Stomach smooth muscle (tissue), 2 donors: ENCODE results near the gene MCC.

ENCODE experiments used
- H3K27ac ChIP-seq: one replicate; pipeline ENCODE4 v1.7.0; 2013; ENCODE audit warnings: mild to moderate bottlenecking, low read length, inconsistent platforms
- H3K27me3 ChIP-seq, 2 donors: one replicate each; pipeline ENCODE4 v1.7.0; 2013; ENCODE audit warnings: low read length in 2 of 2; ENCODE audit not compliant: insufficient read depth in 2 of 2, control insufficient read depth in 1 of 2
- H3K36me3 ChIP-seq, 2 donors: one replicate each; pipeline ENCODE4 v1.7.0; 2013; ENCODE audit warnings: low read length in 2 of 2; ENCODE audit not compliant: control insufficient read depth in 2 of 2, insufficient read depth in 2 of 2
- H3K4me1 ChIP-seq: one replicate; pipeline ENCODE4 v1.7.0; 2013; ENCODE audit warnings: low read length; ENCODE audit not compliant: control insufficient read depth, insufficient read depth
- H3K4me3 ChIP-seq, 2 donors: one replicate each; pipeline ENCODE4 v1.7.0; 2013; ENCODE audit warnings: low read length in 2 of 2
- H3K9ac ChIP-seq, 2 donors: one replicate each; pipeline ENCODE4 v1.7.0; 2013; ENCODE audit warnings: low read length in 2 of 2, mild to moderate bottlenecking in 1 of 2
- H3K9me3 ChIP-seq, 2 donors: one replicate each; pipeline ENCODE4 v1.7.0; 2013; ENCODE audit warnings: low read length in 2 of 2; ENCODE audit not compliant: control insufficient read depth in 2 of 2
- donor health status: healthy.
- donor health status: Pancreatic carcinoma.

MCC gene

GRCh38 chr5:113216545-113216944 is 271.7 kb downstream of the MCC start:
- Histone ChIP-seq H3K4me3 (no peak overlapping the region), H3K27me3 (no peaks in the 10 kb centered on the region), H3K27ac (no peak overlapping the region)

GRCh38 chr5:113215401-113216060 is 272.7 kb downstream of the MCC start:
- H3K27me3 ChIP-seq: no peaks in the 10 kb centered on the region
- H3K27ac ChIP-seq: no peak overlapping the region
- peaks cover 15% of the 10 kb centered on the region for H3K4me1 ChIP-seq
- H3K9me3 ChIP-seq: no peaks in the 10 kb centered on the region
- H3K36me3 ChIP-seq: no peaks in the 10 kb centered on the region
- no peak overlapping the region for H3K9ac ChIP-seq
- no peak overlapping the region for H3K4me3 ChIP-seq

More at GRCh38 chr5:113216545-113216944, 271.7 kb downstream of the MCC start:
- H3K9me3 ChIP-seq: no peaks in the 10 kb centered on the region
- H3K4me1 ChIP-seq: peaks cover 15% of the 10 kb centered on the region
- H3K36me3 ChIP-seq: no peaks in the 10 kb centered on the region
- H3K9ac ChIP-seq: no peak overlapping the region

- Histone ChIP-seq H3K4me1 (peaks cover 15% of the 10 kb centered on the region), H3K4me3 (no peak overlapping the region), H3K9ac (no peak overlapping the region), H3K36me3 (no peaks in the 10 kb centered on the region), H3K27ac (no peak overlapping the region), H3K9me3 (no peaks in the 10 kb centered on the region), H3K27me3 (no peaks in the 10 kb centered on the region)
Observed at GRCh38 chr5:113214606-113215323, 273.5 kb downstream of the MCC start.

GRCh38 chr5:113213551-113214425 is 274.5 kb downstream of the MCC start:
- H3K4me3 ChIP-seq: no peak overlapping the region
- no peak overlapping the region for H3K9ac ChIP-seq
- peaks cover 15% of the 10 kb centered on the region for H3K4me1 ChIP-seq
- H3K9me3 ChIP-seq: no peaks in the 10 kb centered on the region
- H3K27ac ChIP-seq: no peak overlapping the region
- H3K36me3 ChIP-seq: no peaks in the 10 kb centered on the region
- H3K27me3 ChIP-seq: no peaks in the 10 kb centered on the region

GRCh38 chr5:113212244-113212920 is 275.9 kb downstream of the MCC start:
- peaks cover 10% of the 10 kb centered on the region for H3K4me1 ChIP-seq
- H3K4me3 ChIP-seq: no peak overlapping the region
- H3K27me3 ChIP-seq: no peaks in the 10 kb centered on the region
- no peaks in the 10 kb centered on the region for H3K36me3 ChIP-seq
- H3K9me3 ChIP-seq: no peaks in the 10 kb centered on the region
- H3K9ac ChIP-seq: no peak overlapping the region
- no peak overlapping the region for H3K27ac ChIP-seq

GRCh38 chr5:113209498-113209897 is 278.8 kb downstream of the MCC start:
- H3K4me1 ChIP-seq: peaks cover 10% of the 10 kb centered on the region
- H3K27me3 ChIP-seq: no peaks in the 10 kb centered on the region
- H3K36me3 ChIP-seq: no peaks in the 10 kb centered on the region
- H3K9ac ChIP-seq: no peak overlapping the region
- H3K4me3 ChIP-seq: no peak overlapping the region
- no peak overlapping the region for H3K27ac ChIP-seq
- H3K9me3 ChIP-seq: no peaks in the 10 kb centered on the region

- Histone ChIP-seq H3K36me3 (no peaks in the 10 kb centered on the region), H3K9ac (no peak overlapping the region), H3K4me3 (no peak overlapping the region), H3K27ac (no peak overlapping the region), H3K9me3 (no peaks in the 10 kb centered on the region), H3K4me1 (peaks cover 5% of the 10 kb centered on the region), H3K27me3 (no peaks in the 10 kb centered on the region)
Observed at GRCh38 chr5:113205807-113206206, 282.4 kb downstream of the MCC start.

GRCh38 chr5:113205323-113205722 is 282.9 kb downstream of the MCC start:
- no peak overlapping the region for H3K27ac ChIP-seq
- H3K36me3 ChIP-seq: no peaks in the 10 kb centered on the region
- no peaks in the 10 kb centered on the region for H3K27me3 ChIP-seq
- H3K9ac ChIP-seq: no peak overlapping the region
- H3K9me3 ChIP-seq: no peaks in the 10 kb centered on the region
- H3K4me1 ChIP-seq: peaks cover 5% of the 10 kb centered on the region
- H3K4me3 ChIP-seq: no peak overlapping the region

GRCh38 chr5:113204525-113205161 is 283.6 kb downstream of the MCC start:
- peaks cover 5% of the 10 kb centered on the region for H3K4me1 ChIP-seq
- H3K9me3 ChIP-seq: no peaks in the 10 kb centered on the region
- no peak overlapping the region for H3K9ac ChIP-seq
- no peaks in the 10 kb centered on the region for H3K36me3 ChIP-seq
- H3K27ac ChIP-seq: no peak overlapping the region
- no peaks in the 10 kb centered on the region for H3K27me3 ChIP-seq
- H3K4me3 ChIP-seq: no peak overlapping the region

GRCh38 chr5:113203916-113204315 is 284.3 kb downstream of the MCC start:
- H3K4me3 ChIP-seq: no peak overlapping the region
- H3K9me3 ChIP-seq: no peaks in the 10 kb centered on the region
- H3K27ac ChIP-seq: no peak overlapping the region
- H3K36me3 ChIP-seq: no peaks in the 10 kb centered on the region
- no peaks in the 10 kb centered on the region for H3K27me3 ChIP-seq
- H3K4me1 ChIP-seq: peaks cover 8% of the 10 kb centered on the region
- no peak overlapping the region for H3K9ac ChIP-seq
